Neural cell (in vitro differentiated cells): ENCODE data around the gene TINAGL1. TPM values are rescaled to one million over a fixed set of nuclear protein-coding genes. Genes with fewer than 3 reads are reported as not detected.

Experiments
- H2AFZ ChIP-seq: fragments of 200-600, 300-800 bp; sonication (generic), shearing (Covaris generic); 2 replicates; pipeline ENCODE4 v1.6.0; 2014; ENCODE audit warnings: low read depth, mild to moderate bottlenecking, antibody characterized with exemption, low read length, moderate library complexity
- H3F3A ChIP-seq: fragments of 200-600 bp; shearing (Covaris generic); 2 replicates; pipeline ENCODE4 v1.6.1; 2016; ENCODE audit warnings: mild to moderate bottlenecking, moderate library complexity, mixed read lengths, antibody characterized with exemption, low read length; ENCODE audit not compliant: insufficient read depth, poor library complexity, severe bottlenecking
- H3K27ac ChIP-seq: fragments of 200-600, 300-800 bp; sonication (generic), shearing (Covaris generic); 2 replicates; pipeline ENCODE4 v1.5.1; 2014; ENCODE audit warnings: mild to moderate bottlenecking, low read length, moderate library complexity
- H3K27me3 ChIP-seq: fragments of 300-800, 200-600 bp; sonication (generic), shearing (Covaris generic); 2 replicates; pipeline ENCODE4 v1.6.0; 2014; ENCODE audit warnings: mild to moderate bottlenecking, low read depth, low read length, moderate library complexity; ENCODE audit not compliant: insufficient read depth
- H3K36me3 ChIP-seq: fragments of 300-800, 200-600 bp; sonication (generic), shearing (Covaris generic); 2 replicates; pipeline ENCODE4 v1.5.1; 2014; ENCODE audit warnings: mild to moderate bottlenecking, antibody characterized with exemption, low read length, moderate library complexity; ENCODE audit not compliant: insufficient read depth
- H3K4me2 ChIP-seq: fragments of 300-800, 200-600 bp; sonication (generic), shearing (Covaris generic); 2 replicates; pipeline ENCODE4 v1.6.0; 2014; ENCODE audit warnings: mild to moderate bottlenecking, low read length
- H3K4me3 ChIP-seq: fragments of 300-800, 200-600 bp; sonication (generic), shearing (Covaris generic); 2 replicates; pipeline ENCODE4 v1.5.1; 2014; ENCODE audit warnings: mild to moderate bottlenecking, low read length, moderate library complexity
- H3K79me2 ChIP-seq: fragments of 200-600 bp; shearing (Covaris generic); replicated peaks from 2 replicates; pipeline ENCODE4 v1.6.0; 2014; ENCODE audit warnings: mild to moderate bottlenecking, low read length, moderate library complexity; ENCODE audit not compliant: insufficient read depth
- H3K9ac ChIP-seq: fragments of 300-800, 200-600 bp; sonication (generic), shearing (Covaris generic); 2 replicates; pipeline ENCODE4 v1.6.1; 2016; ENCODE audit warnings: mild to moderate bottlenecking, low read length, mixed read lengths
- H3K9me2 ChIP-seq: fragments of 200-600 bp; shearing (Covaris generic); 2 replicates; pipeline ENCODE4 v1.6.1; 2016; ENCODE audit warnings: mild to moderate bottlenecking, low read length, mixed read lengths; ENCODE audit not compliant: insufficient read depth
- H3K9me3 ChIP-seq: fragments of 200-600, 300-800 bp; sonication (generic), shearing (Covaris generic); 2 replicates; pipeline ENCODE4 v1.6.1; 2016; ENCODE audit warnings: mild to moderate bottlenecking, mixed run types, low read length, moderate library complexity, mixed read lengths
- H4K20me1 ChIP-seq: fragments of 200-600 bp; shearing (Covaris generic); 2 replicates; pipeline ENCODE4 v1.6.1; 2016; ENCODE audit warnings: mild to moderate bottlenecking, mixed run types; ENCODE audit not compliant: insufficient read depth
- EP300 ChIP-seq: fragments of 450-650 bp; conservative IDR thresholded peaks from 2 replicates; pipeline ENCODE4 v1.6.1; 2014; ENCODE audit warnings: antibody characterized with exemption, mild to moderate bottlenecking, moderate library complexity; ENCODE audit not compliant: poor library complexity, severe bottlenecking
- EZH2 ChIP-seq: fragments of 200-600, 300-800 bp; shearing (Covaris generic), sonication (generic); IDR thresholded peaks from 2 replicates; pipeline ENCODE4 v1.6.1; 2014; ENCODE audit warnings: antibody characterized with exemption, low read length, borderline replicate concordance, mild to moderate bottlenecking; ENCODE audit not compliant: insufficient read depth, poor library complexity, severe bottlenecking
- MXI1 ChIP-seq: fragments of 450-650 bp; conservative IDR thresholded peaks from 2 replicates; pipeline ENCODE4 v1.6.1; 2014; ENCODE audit warnings: antibody characterized with exemption, mild to moderate bottlenecking; ENCODE audit not compliant: poor library complexity, severe bottlenecking
- POLR2AphosphoS5 ChIP-seq: IDR thresholded peaks from 2 replicates; pipeline ENCODE4 v1.6.1; 2012
- RAD21 ChIP-seq: fragments of 450-650 bp; conservative IDR thresholded peaks from 2 replicates; pipeline ENCODE4 v1.6.1; 2014; ENCODE audit warnings: antibody characterized with exemption, mild to moderate bottlenecking, moderate library complexity
- SMC3 ChIP-seq: fragments of 450-650 bp; conservative IDR thresholded peaks from 2 replicates; pipeline ENCODE4 v1.6.1; 2014; ENCODE audit warnings: antibody characterized with exemption, mild to moderate bottlenecking, moderate library complexity; ENCODE audit not compliant: poor library complexity
- TAF1 ChIP-seq: IDR thresholded peaks from 2 replicates; pipeline ENCODE4 v1.6.1; 2012; ENCODE audit warnings: low read depth
- polyA plus RNA-seq: library from polyadenylated mRNA; depleted of rRNA; stranded (reverse); fragments of >200 nt; gene quantifications from 2 replicates; pipeline ENCODE4 v1.2.3, GENCODE V29; 2014
- TF ChIP-seq, protein P1 (sequence below): IDR thresholded peaks from 2 replicates; pipeline ENCODE4 v1.6.1; 2012; ENCODE audit warnings: borderline replicate concordance
- TF ChIP-seq, protein P2 (sequence below): fragments of 450-650 bp; IDR thresholded peaks from 2 replicates; pipeline ENCODE4 v1.5.1; 2014; ENCODE audit warnings: antibody characterized with exemption, mild to moderate bottlenecking, moderate library complexity; ENCODE audit not compliant: poor library complexity, severe bottlenecking

Gene TINAGL1
- polyA plus RNA-seq, 1 donor from 2014 or later, result not detected

DNA sequence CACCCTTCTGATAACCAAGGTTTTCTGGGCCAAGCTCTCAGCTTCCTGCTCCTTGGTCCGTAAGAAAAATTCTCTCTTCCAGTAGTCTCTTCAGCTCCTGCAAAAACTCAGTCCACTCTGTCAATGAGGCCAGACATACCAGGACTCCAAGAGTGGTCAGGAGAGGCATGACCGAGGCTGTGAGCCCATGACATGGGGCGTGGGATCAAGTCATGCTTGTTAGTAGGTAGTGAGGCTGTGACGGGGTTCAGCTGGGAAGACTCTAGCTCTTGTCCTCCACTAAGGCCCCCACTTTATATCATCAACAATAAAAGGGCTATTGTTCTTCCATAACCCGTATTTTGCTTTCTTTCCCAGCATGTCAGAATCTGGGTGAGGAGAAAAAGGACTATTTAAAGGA, 31.0 kb downstream of the TINAGL1 start:
- Histone ChIP-seq H3K36me3 (no peaks in the 10 kb centered on the region), H3K27ac (no peak overlapping the region), H3K9me3 (no peaks in the 10 kb centered on the region), H2AFZ (no peak overlapping the region), H4K20me1 (no peaks in the 10 kb centered on the region), H3K79me2 (no peaks in the 10 kb centered on the region), H3K4me2 (no peak overlapping the region), H3K27me3 (no peaks in the 10 kb centered on the region), H3K9ac (no peak overlapping the region), H3K4me3 (no peak overlapping the region), H3K9me2 (no peaks in the 10 kb centered on the region), H3F3A (no peaks in the 10 kb centered on the region)
- TF ChIP-seq, protein P1, sequence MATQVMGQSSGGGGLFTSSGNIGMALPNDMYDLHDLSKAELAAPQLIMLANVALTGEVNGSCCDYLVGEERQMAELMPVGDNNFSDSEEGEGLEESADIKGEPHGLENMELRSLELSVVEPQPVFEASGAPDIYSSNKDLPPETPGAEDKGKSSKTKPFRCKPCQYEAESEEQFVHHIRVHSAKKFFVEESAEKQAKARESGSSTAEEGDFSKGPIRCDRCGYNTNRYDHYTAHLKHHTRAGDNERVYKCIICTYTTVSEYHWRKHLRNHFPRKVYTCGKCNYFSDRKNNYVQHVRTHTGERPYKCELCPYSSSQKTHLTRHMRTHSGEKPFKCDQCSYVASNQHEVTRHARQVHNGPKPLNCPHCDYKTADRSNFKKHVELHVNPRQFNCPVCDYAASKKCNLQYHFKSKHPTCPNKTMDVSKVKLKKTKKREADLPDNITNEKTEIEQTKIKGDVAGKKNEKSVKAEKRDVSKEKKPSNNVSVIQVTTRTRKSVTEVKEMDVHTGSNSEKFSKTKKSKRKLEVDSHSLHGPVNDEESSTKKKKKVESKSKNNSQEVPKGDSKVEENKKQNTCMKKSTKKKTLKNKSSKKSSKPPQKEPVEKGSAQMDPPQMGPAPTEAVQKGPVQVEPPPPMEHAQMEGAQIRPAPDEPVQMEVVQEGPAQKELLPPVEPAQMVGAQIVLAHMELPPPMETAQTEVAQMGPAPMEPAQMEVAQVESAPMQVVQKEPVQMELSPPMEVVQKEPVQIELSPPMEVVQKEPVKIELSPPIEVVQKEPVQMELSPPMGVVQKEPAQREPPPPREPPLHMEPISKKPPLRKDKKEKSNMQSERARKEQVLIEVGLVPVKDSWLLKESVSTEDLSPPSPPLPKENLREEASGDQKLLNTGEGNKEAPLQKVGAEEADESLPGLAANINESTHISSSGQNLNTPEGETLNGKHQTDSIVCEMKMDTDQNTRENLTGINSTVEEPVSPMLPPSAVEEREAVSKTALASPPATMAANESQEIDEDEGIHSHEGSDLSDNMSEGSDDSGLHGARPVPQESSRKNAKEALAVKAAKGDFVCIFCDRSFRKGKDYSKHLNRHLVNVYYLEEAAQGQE, result no peak
- TF ChIP-seq POLR2AphosphoS5 (no peak), SMC3 (no peak), EP300 (no peak), MXI1 (no peak), EZH2 (no peak), RAD21 (no peak), TAF1 (no peak)
- TF ChIP-seq, protein P2, sequence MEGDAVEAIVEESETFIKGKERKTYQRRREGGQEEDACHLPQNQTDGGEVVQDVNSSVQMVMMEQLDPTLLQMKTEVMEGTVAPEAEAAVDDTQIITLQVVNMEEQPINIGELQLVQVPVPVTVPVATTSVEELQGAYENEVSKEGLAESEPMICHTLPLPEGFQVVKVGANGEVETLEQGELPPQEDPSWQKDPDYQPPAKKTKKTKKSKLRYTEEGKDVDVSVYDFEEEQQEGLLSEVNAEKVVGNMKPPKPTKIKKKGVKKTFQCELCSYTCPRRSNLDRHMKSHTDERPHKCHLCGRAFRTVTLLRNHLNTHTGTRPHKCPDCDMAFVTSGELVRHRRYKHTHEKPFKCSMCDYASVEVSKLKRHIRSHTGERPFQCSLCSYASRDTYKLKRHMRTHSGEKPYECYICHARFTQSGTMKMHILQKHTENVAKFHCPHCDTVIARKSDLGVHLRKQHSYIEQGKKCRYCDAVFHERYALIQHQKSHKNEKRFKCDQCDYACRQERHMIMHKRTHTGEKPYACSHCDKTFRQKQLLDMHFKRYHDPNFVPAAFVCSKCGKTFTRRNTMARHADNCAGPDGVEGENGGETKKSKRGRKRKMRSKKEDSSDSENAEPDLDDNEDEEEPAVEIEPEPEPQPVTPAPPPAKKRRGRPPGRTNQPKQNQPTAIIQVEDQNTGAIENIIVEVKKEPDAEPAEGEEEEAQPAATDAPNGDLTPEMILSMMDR, result no peak

DNA sequence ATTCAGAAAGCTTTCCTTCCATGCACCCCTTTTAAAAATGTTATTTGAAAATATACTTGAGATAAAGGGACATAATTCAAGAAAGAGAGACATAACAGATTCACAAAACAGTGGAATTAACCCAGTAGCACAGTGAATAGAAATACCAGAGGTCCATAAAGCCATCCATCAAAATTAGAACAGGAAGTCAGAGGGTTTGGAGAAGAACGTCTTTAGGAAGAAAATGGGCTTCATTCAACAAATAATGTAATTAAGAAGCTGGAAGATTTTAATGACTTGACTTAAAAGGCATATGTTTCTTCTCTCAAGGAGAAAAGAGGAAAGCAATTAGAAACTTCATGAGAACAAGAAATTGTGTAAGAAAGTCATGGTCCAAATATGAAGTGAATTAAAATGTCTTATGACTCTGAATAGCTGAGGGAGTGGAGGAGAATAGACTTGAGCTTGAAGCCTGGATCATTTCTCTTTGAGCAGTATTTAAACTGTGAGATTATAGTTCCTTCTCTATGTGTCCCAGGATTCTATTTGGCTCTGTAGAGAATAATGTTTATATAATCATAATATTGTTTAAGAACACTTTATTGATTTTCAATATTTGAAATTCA, 33.3 kb downstream of the TINAGL1 start:
- H3K36me3 ChIP-seq, result no peaks in the 10 kb centered on the region
- no peaks in the 10 kb centered on the region for H3F3A ChIP-seq
- H4K20me1 ChIP-seq, result no peaks in the 10 kb centered on the region
- no peaks in the 10 kb centered on the region for H3K9me3 ChIP-seq
- H3K4me2 ChIP-seq, result no peak overlapping the region
- no peaks in the 10 kb centered on the region for H3K27me3 ChIP-seq
- TF ChIP-seq, protein P1, result no peak
- TF ChIP-seq MXI1, result no peak
- TF ChIP-seq, protein P2, result no peak
- no peak for TF ChIP-seq TAF1
- no peak for TF ChIP-seq EZH2
- no peak for TF ChIP-seq SMC3
- no peak for TF ChIP-seq RAD21
- no peak for TF ChIP-seq EP300
- TF ChIP-seq POLR2AphosphoS5, result no peak
- no peaks in the 10 kb centered on the region for H3K79me2 ChIP-seq
- H2AFZ ChIP-seq, result no peak overlapping the region
- no peak overlapping the region for H3K4me3 ChIP-seq
- no peak overlapping the region for H3K9ac ChIP-seq
- no peaks in the 10 kb centered on the region for H3K9me2 ChIP-seq
- no peak overlapping the region for H3K27ac ChIP-seq
